Measurements from ENCODE around the gene RB1.

RB1 gene

GRCh38 chr13:48303359-48304142 lies at the start of gene RB1:
TSS of gene RB1 (plus strand) at chr13:48303751. CDS start at chr13:48303913, 162 bp downstream.
- DNase-seq: peak; percentile 70 to 92

GRCh38 chr13:48253849-48254248 lies 49.7 kb upstream of the RB1 start:
- DNase-seq: no peak

- no peak for DNase-seq
Observed at GRCh38 chr13:48255090-48255489, 48.5 kb upstream of the RB1 start.

- no peak for DNase-seq
Observed at GRCh38 chr13:48255954-48256353, 47.6 kb upstream of the RB1 start.

- no peak for DNase-seq
Observed at GRCh38 chr13:48258002-48258401, 45.5 kb upstream of the RB1 start.

- no peak for DNase-seq
Observed at GRCh38 chr13:48258430-48258829, 45.1 kb upstream of the RB1 start.

GRCh38 chr13:48260970-48261369 lies 42.6 kb upstream of the RB1 start:
- DNase-seq: no peak

- DNase-seq: no peak
Observed at GRCh38 chr13:48263196-48263595, 40.4 kb upstream of the RB1 start.

GRCh38 chr13:48264058-48264457 lies 39.5 kb upstream of the RB1 start:
- DNase-seq: no peak

- DNase-seq: no peak
Observed at GRCh38 chr13:48265217-48265815, 38.2 kb upstream of the RB1 start.

- no peak for DNase-seq
Observed at GRCh38 chr13:48266150-48266549, 37.4 kb upstream of the RB1 start.

- DNase-seq: no peak
Observed at GRCh38 chr13:48266701-48267639, 36.6 kb upstream of the RB1 start.

- no peak for DNase-seq
Observed at GRCh38 chr13:48268019-48268418, 35.5 kb upstream of the RB1 start.

GRCh38 chr13:48273346-48273745 lies 30.2 kb upstream of the RB1 start:
- no peak for DNase-seq

GRCh38 chr13:48275507-48275906 lies 28.0 kb upstream of the RB1 start:
- no peak for DNase-seq

- no peak for DNase-seq
Observed at GRCh38 chr13:48278806-48279205, 24.7 kb upstream of the RB1 start.

GRCh38 chr13:48281556-48281955 lies 22.0 kb upstream of the RB1 start:
- no peak for DNase-seq

- DNase-seq: no peak
Observed at GRCh38 chr13:48291730-48292129, 11.8 kb upstream of the RB1 start.

GRCh38 chr13:48292650-48293049 lies 10.9 kb upstream of the RB1 start:
- DNase-seq: no peak

GRCh38 chr13:48294653-48295052 lies 8.9 kb upstream of the RB1 start:
- no peak for DNase-seq

GRCh38 chr13:48295271-48295670 lies 8.3 kb upstream of the RB1 start:
- no peak for DNase-seq

GRCh38 chr13:48296528-48296927 lies 7.0 kb upstream of the RB1 start:
- DNase-seq: no peak

- no peak for DNase-seq
Observed at GRCh38 chr13:48297131-48297786, 6.3 kb upstream of the RB1 start.

Measured in NCI-H526 (cell line).